Globus pallidus (tissue), 1 donor: ENCODE data around the gene BICD1.
A peak's percentile ranks its signal among the peaks of the same experiment; 100 is the strongest.

Experiments
- DNase-seq: peaks from one replicate; pipeline ENCODE4 v3.0.0-alpha.2; 2015; ENCODE audit warnings: low spot score

The BICD1 gene

DNA sequence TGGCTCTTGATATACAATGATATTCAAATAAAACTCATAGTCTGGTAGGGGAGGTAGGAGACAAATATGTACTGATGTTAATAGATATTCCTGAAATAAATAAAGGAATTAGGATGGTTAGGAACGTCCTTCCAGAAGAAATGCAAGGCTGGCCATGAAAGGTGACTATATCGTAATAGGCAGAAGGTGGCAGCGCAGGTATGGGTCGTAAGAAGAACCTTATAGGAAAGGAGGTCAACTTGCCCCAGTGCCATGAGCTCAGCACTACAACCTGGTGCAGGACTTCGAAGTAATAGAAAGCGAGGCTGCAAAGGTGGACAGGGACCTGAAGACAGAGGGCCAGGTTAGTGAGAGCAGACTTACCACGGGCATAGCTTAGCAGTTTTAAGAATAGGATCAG lies 237.4 kb downstream of the BICD1 start:
- DNase-seq, result no peak

DNA sequence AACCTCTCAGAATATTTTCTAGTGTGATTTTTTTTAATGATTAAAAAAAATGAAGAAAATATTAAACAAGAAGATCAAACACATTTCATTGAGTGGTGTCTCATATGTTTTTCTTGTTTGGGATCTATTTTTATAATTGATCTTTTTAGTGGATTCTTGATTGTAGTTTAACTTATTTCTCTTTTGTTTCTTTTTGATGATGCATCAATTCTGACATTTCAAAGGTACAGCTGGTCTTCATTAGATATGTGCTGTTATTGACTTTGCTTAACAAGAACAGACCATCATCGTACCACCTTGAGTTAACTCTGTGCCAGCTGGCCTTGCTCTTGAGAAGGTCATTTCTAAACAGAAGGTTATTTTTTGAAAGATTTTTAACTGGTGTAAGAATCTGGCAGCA lies 246.9 kb downstream of the BICD1 start:
- no peak for DNase-seq

DNA sequence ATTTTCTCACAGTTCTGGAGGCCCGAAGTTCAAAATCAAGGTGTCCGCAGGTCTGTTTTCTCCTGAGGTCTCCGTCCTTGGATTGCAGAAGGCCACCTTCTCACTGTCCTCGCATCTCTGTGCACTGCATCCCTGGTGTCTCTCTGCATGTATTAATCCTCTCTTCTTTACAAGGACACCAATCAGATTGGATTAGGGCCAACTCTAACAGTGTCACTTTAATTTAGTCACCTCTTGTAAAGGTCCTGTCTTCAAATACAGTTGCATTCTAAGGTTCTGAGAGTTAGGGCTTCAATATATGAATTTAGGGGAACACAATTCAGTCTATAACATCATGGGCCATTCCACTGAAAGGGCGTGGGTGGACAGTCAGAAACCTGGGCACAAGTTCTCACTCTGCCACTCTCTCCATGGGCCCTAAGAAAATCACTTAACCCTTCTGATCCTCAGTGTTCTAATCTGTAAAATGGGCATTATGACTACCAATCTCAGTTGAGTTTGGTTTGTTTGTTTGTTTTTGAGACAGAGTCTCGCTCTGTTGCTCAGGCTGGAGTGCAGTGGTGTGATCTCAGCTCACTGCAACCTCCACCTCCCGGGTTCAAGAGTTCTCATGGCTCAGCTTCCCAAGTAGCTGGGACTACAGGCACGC lies 251.1 kb downstream of the BICD1 start:
- DNase-seq, result no peak

DNA sequence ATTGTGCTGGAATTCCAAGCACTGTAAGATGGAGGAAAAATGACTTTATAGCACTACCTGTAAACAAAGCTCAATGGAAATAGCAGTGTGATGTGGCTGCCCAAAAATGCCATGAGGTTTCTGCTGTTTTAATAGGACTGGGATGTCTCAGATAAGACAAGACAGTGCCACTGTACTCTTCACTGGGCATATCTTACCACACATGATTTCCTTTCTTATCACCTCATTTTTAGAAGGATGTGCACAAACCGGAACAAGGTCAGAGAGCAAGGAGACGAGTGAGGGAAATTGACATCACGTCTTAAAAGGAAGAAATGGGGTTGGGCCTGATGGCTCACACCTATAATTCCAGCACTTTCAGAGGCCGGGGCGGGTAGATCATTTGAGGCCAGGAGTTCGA lies 254.3 kb downstream of the BICD1 start:
- no peak for DNase-seq

DNA sequence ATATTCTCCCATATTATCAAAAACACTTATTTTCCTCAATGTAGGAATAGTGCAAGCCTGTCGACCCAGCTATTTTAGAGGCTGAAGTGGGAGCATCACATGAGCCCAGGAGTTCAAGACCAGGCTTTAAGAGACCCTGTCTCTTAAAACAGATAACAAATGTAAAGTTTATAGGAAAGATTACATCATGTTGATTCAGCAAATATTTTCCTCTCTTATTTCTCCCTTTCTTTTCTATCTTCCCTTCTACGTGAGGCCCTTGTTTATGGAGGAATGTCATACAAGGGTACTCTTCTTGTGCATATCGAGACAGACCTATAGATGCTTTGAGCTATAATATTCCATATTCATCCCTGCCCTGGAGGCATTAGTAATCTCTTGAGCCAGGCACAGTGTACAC lies 256.2 kb downstream of the BICD1 start:
- no peak for DNase-seq

DNA sequence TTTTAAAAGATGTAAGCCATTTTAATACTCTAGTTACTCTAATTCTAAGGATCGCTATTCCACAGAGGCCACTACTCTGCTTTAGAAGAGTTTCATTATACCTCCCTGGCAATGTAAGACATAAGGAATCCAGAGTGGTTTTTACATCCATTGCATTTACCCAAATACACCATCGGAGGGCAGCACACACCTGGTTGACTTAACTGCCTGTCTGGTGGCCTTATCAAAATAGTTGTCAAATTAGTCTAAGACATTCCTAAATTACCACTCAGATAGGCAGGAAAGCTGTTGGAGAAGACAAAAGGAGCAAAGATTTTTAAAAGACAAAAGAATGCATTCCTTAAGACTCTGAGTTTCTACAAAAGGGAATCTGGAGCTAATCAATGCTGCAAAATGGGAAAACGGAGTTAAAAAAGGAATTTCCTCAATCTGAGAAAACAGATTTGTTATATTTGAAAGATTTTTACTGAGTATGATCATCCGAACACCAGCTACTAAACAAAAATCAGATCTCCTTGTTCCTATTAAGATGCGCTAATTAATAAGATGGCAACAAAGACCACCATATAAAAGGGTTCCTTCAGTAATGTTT lies 258.9 kb downstream of the BICD1 start:
- peak; percentile 53 for DNase-seq

DNA sequence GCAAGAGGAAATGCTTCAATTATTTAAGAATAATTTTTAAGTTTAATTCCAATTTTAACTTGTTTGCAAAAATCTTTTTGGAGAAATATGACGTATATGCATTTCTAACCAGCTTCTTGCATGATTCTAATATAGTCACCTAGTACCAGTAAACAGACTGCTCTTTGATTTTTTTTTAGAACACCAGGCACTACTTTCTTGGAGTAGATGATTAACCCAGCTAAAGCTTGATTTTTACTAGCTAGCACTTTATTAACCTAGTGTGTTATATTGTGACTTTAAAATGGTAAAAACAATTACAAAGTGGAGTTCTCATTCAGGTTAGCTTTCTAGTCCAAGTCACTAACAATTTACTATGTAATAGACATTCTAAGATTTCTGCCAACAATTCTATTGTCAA lies 260.1 kb downstream of the BICD1 start:
- DNase-seq, result no peak

DNA sequence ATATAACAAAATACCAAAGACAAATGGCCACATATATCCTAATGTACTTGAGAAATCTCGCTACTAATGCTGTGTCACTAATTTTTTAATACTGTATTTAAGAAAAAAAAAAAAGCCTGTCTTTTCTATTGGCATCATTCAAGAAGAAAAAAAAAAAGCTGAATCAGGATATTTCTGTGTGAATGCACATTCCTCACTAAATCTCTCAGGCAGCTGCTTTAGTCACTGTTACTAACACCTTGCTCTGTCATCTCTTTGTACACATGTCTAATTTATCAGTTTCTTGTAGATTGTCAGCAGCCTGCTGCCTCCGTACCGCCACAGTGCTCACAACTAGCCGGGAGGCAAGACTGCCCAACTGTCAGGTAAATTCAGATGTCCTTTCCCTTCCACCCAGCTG lies 260.7 kb downstream of the BICD1 start:
- no peak for DNase-seq

DNA sequence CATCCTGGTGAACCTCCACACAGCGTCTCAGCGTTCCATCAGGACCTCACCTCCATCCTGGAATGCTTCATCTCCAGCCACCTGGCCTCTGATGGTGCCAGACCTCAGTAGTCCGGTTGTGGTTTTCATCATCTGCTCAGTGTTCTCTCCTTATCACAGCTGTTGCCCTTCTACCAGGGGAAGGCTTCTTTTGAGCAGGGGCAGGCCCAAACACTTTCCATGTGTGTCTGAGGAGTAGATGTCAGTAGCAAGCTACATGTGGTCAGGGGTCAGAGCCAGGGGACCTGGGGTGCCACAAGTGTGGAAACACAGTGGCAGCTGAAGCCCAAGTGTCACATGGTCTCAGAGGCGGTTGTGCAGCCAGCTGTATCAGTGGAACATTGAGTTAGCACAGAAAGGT lies 262.6 kb downstream of the BICD1 start:
- no peak for DNase-seq

DNA sequence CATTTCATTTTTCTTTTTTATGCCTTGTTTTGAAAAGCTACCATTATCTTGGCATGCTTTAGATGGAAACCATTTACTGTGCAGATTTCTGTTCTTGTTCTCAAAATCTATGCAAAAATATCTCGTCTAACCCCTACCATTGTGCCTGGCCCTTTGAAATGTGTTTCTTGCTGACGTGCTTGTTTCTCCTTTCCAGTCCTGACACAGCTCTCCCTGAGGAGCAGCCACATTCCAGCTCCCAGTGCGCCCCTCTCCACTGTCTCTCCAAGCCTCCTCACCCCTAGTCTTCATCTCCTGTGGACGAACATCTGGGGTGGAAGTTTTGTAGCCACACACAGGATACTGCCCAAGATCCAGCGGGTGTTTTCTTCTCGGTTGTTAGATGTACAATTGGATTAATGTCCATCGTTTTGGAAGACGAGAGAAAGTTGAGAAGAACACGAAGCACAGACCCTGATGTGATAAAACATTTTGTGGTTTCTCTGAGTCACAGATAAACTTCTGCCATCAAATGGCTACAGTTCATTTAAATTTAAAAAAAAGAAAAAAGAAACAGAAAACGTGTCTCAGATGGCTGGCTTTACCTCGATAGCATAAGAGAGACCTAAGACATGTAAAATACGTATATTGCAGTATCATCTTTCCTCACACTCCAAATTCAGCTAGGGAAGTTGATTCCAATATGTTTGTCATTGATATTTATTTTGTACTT lies 270.9 kb downstream of the BICD1 start:
- no peak for DNase-seq

DNA sequence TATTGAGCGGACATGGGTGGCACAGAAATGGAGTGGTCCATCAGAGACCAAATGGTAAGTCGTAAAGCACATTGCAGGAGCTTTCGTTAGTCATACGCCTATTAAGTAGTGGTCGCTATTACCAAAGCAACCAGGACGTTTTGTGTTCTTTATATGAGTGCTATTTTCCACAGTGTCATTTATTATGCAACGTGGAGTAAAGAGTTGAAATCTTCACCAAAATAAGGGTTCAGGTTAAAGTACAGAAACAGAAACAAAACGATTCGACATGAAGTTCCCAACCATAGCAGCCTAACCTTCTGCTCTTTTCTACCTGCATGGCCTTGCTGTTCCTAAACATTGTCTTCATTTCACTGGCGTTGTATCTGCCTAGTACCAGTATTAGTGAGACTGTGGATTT lies 272.6 kb downstream of the BICD1 start:
- no peak for DNase-seq

DNA sequence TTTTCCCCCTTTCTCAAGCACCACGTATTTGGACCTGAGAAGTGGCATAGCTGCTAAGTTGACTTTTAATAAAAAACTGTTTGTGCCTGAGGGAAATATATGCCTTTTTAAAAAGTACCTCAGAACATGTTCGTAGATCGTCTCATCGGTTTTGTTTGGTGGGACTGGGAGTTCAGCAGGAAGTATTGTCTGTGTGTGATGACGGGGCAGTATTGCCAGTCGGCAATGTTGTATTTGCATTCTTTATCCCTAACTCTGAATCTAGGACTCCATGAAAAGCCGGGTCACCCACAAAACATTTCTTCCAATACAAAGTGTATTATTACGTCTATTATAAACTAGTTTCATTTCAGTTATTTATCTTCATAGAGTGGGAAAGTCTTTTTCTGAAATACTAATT lies 273.0 kb downstream of the BICD1 start:
- no peak for DNase-seq

DNA sequence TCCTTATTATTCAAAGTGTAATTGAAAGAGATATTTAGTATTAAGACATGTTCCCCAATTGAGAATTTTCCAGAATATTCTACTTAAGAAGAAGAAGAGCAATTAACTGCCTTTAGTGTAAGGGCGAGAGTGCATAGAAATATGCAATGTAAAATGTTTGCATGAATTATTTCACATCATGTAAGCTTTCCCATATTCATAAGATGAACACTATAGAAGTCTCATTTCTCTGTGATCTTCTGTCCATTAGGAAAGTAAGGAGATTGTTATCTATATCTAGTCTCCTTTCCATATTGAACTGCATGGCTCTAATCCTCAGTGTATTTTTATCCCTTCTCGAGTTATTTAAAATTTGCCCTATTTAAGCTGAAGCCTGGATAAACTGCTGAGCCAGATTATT lies 275.6 kb downstream of the BICD1 start:
- no peak for DNase-seq

DNA sequence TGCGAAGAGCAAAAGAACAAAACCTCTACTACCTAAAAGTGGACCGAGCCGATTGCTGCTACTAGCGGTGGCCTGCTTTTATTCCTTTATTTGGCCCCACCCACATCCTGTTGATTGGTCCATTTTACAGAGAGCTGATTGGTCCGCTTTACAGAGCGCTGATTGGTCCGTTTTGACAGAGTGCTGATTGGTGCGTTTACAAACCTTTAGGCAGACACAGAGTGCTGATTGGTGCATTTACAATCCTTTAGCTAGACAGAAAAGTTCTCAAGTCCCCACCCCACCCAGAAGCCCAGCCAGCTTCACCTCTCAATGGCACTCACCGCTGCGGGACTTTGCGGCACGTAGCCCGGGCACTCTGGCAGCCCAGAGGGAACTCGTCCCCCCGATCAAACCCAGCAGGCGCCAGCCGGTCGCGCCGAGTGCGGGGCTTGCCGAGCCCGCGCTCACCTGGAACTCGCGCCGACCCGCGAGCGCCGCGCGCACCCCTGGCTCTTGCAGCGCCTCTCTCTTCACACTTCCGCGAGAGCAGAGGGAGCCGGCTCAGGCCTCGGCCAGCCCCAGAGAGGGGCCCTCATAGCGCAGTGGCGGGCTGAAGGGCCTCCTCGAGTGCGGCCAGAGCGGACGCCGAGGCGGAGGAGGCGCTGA lies 284.0 kb downstream of the BICD1 start:
- DNase-seq, result no peak

DNA sequence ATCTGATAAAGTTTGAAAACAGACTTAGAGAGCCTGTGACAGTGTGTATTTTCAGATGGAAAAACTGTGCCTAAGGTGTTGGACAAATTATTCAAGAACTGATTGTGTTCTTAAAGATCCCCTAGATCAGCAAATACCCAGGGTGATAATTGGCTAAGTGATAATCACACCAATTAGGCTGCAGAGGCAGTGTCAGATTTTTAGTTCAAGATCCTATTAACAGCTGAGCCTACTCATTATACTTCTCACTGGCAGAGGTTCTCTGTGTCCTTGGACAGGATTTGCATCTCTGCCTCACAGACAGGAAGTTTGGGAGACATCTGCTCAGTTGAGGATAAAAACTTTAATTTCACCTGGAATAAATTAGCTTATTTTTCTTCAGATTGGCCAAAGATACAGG lies 288.4 kb downstream of the BICD1 start:
- DNase-seq, result no peak

DNA sequence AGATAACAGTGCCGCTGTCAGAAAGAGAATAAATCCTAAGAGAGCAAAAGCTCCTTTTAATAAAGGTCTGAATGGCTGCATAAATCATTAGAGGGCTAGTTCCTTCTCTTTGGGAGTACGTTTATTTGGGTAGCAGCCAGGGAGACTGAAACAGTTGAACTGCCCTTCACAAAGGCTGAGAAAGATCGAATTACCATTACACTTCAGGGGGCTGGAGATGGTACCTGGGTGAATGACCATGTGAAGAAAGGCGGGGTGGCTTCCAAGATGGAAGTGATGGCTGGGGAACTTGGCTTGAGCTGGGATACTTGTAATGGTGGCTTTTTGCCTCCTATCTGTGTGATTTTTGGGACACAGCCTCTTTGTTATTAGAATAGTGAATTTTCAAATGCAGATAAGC lies 291.0 kb downstream of the BICD1 start:
- no peak for DNase-seq

DNA sequence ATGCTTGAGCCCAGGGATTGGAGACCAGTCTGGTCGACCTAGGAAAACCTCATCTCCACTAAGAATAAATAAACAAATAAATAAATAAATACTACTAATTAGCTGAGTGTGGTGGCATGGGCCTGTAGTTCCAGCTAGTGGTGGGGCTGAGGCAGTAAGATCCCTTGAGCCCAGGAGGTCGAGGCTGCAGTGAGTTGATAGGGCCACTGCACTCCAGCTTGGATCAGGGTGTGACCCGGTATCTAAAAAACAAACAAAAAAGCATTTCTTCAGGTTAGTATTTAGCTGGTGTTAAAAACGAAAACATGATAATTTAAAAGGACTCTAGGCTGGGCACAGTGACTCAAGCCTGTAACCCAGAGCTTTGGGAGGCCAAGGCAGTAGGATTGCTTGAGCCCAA lies 291.5 kb downstream of the BICD1 start:
- no peak for DNase-seq

DNA sequence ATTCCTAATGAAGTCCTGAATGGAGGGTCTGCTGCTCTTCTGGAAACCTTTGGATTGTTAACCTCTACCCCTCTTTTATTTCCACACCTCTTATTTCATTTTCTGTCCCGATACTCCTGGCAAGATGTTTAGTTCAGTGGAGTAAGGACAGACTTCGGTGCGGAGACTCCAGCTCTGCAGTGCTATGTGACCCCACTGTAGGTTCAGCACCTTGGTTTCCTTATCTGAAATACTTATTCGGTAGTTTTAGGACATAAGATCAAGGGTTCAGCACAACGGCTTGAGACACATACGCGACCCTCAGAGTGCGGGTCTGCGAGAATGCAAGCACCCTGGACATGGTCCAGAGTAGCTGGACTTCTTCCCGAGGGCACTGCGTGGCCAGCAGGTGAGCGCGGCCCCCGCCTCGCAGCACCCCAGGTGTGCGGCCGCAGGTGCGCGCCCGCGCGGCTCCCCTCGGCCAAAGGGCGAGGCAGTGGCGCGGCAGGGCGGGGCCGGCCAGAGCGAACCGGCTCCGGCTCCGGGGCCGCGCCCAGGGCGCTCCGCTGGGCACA lies 292.2 kb downstream of the BICD1 start:
- DNase-seq, result no peak

DNA sequence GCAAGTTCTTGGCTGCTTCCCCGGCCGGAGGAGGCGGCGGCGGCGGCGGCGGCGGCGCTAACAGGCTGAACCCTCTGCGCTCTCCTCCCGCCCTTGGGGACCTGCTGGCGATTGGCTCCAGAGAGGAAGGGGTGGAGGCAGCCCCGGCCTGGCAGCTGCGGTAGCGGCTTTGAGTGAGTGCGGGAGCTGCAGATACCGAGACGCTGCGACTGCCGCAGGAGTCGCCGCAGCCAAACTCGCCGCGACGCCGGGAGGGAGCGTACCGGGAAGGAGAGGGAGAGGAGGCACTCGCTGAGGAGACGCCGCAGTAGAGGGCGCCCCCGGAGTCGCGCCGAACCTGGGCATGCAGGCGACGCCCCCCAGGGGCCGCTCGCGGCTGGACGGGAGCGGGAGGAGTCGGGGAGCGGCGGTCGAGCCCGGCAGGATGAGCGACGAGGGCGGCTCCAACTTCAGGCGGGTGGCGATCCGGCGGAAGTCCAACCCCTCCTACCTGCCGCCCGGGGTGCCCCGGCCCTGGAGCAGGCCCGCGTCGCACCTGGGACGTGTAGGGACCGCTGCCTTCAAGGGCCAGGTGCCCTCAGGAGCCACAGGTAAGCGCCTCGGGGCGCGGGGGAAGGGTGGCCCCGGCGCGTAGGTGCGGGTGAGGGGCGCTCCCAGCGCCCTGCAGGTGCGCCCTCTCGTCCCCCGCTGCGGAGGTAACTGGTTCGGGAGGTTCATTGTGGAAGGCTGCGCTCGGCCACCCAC lies 292.9 kb downstream of the BICD1 start, which contains the start of gene FGD4:
Gene FGD4 (plus strand): TSS at position 189 of the 744 bp plus-strand sequence.
- peak; percentile 64 for DNase-seq

DNA sequence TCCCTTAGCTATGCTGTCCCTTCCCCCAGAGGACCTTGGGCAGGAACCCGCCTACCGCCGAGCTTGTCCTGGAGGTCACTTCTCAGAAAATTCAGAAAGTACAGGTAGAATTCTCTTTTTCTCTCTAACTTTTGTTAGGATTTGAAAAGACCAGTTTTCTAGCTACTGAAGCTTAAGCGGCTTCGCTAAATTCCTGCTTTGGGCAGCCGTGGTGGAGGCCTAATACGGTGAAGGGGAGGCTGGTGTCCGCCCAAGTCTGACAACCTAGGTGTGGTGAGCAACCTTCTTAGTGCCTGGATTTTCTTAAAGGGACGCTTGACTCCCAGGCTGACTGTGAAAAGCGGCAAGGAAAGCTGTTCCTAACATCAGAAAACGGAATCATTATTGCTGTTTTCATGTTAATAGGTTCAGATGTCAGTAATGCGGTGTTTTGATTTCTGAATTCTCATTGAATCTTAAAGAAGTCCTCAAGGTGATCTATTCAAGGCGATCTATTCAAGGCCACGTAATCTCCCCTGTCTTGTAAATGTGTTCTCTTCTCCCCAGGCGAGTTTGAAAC lies 293.5 kb downstream of the BICD1 start:
- no peak for DNase-seq

DNA sequence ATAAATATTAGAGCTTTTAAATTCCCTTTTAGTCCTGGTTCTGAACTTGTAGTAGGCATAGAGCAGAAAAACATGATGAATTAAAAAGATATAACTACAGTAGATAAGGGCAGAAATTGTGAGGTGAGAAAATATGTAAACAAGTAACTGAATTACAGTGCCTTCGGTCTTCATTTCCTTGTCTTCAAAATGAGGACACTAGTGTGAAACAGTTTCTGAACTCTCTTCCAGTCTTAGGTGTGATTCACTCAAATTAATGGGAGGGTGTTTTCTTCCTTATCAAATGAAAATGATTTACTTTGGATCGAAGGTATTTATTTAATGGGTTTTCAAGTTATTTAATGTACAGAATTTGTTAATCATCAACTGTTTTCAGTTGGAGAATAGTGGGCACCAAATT lies 294.2 kb downstream of the BICD1 start:
- no peak for DNase-seq

DNA sequence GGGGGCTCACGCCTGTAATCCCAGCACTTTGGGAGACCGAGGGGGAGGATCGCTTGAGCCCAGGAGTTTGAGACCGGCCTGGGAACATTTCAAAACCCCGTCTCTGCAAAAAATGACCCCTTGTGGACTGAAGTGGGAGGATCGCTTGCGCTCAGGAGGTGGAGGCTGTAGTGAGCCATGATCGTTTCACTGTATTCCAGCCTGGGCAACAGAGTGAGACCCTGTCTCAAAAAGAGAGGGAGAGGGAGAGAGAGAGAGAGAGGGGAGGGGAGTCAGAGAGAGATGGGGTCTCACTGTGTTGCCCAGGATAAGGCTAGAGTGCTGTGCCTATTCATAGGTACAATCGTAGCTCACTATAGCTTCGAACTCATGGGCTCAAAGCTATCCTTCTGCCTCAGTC lies 295.5 kb downstream of the BICD1 start:
- no peak for DNase-seq
